C4-2B (cell line): ENCODE measurements around the gene EFCAB8.

Experiments
- ZFX ChIP-seq: fragments of 450-650 bp; IDR thresholded peaks from 2 replicates; pipeline ENCODE4 v1.6.1; 2017
- TF ChIP-seq, protein P1 (sequence below): fragments of 450-650 bp; conservative IDR thresholded peaks from 2 replicates; pipeline ENCODE4 v1.5.1; 2017; ENCODE audit warnings: mild to moderate bottlenecking

DNA sequence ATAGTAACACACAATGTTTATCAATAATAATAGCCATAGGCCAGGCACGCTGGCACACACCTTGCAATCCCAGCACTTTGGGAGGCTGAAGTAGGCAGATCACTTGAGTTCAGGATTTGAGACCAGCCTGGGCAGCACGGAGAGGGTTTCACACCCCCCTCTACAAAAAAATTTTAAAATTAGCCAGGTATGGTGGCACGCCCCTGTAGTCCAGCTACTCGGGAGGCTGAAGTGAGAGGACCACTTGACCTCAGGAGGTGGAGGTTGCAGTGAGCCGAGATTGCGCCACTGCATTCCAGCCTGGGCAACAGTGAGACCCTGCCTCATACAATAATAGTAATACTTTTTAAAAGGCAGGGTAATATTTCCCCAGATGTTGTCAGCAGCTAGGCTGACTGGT is 46.8 kb upstream of the EFCAB8 start:
- TF ChIP-seq, protein P1, sequence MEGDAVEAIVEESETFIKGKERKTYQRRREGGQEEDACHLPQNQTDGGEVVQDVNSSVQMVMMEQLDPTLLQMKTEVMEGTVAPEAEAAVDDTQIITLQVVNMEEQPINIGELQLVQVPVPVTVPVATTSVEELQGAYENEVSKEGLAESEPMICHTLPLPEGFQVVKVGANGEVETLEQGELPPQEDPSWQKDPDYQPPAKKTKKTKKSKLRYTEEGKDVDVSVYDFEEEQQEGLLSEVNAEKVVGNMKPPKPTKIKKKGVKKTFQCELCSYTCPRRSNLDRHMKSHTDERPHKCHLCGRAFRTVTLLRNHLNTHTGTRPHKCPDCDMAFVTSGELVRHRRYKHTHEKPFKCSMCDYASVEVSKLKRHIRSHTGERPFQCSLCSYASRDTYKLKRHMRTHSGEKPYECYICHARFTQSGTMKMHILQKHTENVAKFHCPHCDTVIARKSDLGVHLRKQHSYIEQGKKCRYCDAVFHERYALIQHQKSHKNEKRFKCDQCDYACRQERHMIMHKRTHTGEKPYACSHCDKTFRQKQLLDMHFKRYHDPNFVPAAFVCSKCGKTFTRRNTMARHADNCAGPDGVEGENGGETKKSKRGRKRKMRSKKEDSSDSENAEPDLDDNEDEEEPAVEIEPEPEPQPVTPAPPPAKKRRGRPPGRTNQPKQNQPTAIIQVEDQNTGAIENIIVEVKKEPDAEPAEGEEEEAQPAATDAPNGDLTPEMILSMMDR = no peak
- TF ChIP-seq ZFX = no peak
